NCI-H748 (cell line): ENCODE data around the gene FOXA3.
"Not testable (repeated sequence)": the region's sequence is repeated elsewhere in the genome, so short reads cannot be mapped to it uniquely, and the experiment has no call there.

Experiments
- DNase-seq: peaks from one replicate; lab custom pipeline; 2025; ENCODE audit not compliant: unreplicated experiment; lab: John Stamatoyannopoulos, UW

FOXA3 gene

GRCh38 chr19:45827459-45828093 lies 36.5 kb upstream of the FOXA3 start:
- no peak for DNase-seq

GRCh38 chr19:45828523-45828922 lies 35.6 kb upstream of the FOXA3 start:
- DNase-seq = no peak

- no peak for DNase-seq
These were observed 35.2 kb upstream of the FOXA3 start for GRCh38 chr19:45828945-45829344.

GRCh38 chr19:45834970-45835369 lies 29.2 kb upstream of the FOXA3 start:
- no peak for DNase-seq

GRCh38 chr19:45842198-45842597 lies 21.9 kb upstream of the FOXA3 start:
- DNase-seq = no peak

- no peak for DNase-seq
These were observed 16.5 kb upstream of the FOXA3 start for GRCh38 chr19:45847663-45848062.

- DNase-seq = no peak
These were observed 15.2 kb upstream of the FOXA3 start for GRCh38 chr19:45848922-45849321.

GRCh38 chr19:45852145-45852750 lies 11.9 kb upstream of the FOXA3 start:
- no peak for DNase-seq

GRCh38 chr19:45852983-45853382 lies 11.1 kb upstream of the FOXA3 start:
- DNase-seq = no peak

- DNase-seq = no peak
These were observed 9.9 kb upstream of the FOXA3 start for GRCh38 chr19:45854167-45854778.

- no peak for DNase-seq
These were observed 3.5 kb upstream of the FOXA3 start for GRCh38 chr19:45860359-45861259.

- DNase-seq = no peak
These were observed 1.9 kb upstream of the FOXA3 start for GRCh38 chr19:45862271-45862563.

- peak; percentile 100 for DNase-seq
These were observed 1.4 kb upstream of the FOXA3 start, which contains the start of gene SYMPK for GRCh38 chr19:45862564-45863334. Gene SYMPK (minus strand): TSS chr19:45863147. CDS start chr19:45854495, 8,652 bp downstream.

- no peak for DNase-seq
These were observed 739 bp upstream of the FOXA3 start for GRCh38 chr19:45863335-45863839.

GRCh38 chr19:45864629-45865082 lies 530 bp downstream of the FOXA3 start:
- DNase-seq = no peak

GRCh38 chr19:45865269-45865948 lies 1.3 kb downstream of the FOXA3 start:
- no peak for DNase-seq

- DNase-seq = no peak
These were observed 2.5 kb downstream of the FOXA3 start for GRCh38 chr19:45866400-45867176.

- not testable (repeated sequence) for DNase-seq
These were observed 3.1 kb downstream of the FOXA3 start for GRCh38 chr19:45867241-45867640.

GRCh38 chr19:45870798-45871197 lies 6.7 kb downstream of the FOXA3 start:
- no peak for DNase-seq
